T-helper 2 cell treated with Interferon-gamma antibody and Interleukin-4, amounts not matched to agents 5 μg/mL and 100 μg/mL, for 36 hours (primary cell): Measurements from ENCODE around the gene TBL2.
A peak's percentile ranks its signal among the peaks of the same experiment; 100 is the strongest.
"Not testable (repeated sequence)": the region's sequence is repeated elsewhere in the genome, so short reads cannot be mapped to it uniquely, and the experiment has no call there.

Experiments
- DNase-seq: peaks from one replicate; pipeline ENCODE4 v3.0.0; 2021; ENCODE audit warnings: low spot score
- H3K27ac Mint-ChIP-seq: one replicate; pipeline ENCODE4 v1.8.0; 2021; ENCODE audit warnings: mild to moderate bottlenecking, mixed read lengths
- H3K27me3 Mint-ChIP-seq: one replicate; pipeline ENCODE4 v1.8.0; 2021; ENCODE audit warnings: low read depth, mixed read lengths
- H3K36me3 Mint-ChIP-seq: one replicate; pipeline ENCODE4 v1.8.0; 2021; ENCODE audit warnings: low read depth, mixed read lengths
- H3K4me1 Mint-ChIP-seq: one replicate; pipeline ENCODE4 v1.8.0; 2021; ENCODE audit warnings: low read depth, mixed read lengths
- H3K4me3 Mint-ChIP-seq: one replicate; pipeline ENCODE4 v1.8.0; 2022; ENCODE audit warnings: mild to moderate bottlenecking, moderate library complexity, mixed read lengths
- H3K9me3 Mint-ChIP-seq: one replicate; pipeline ENCODE4 v1.8.0; 2021; ENCODE audit warnings: mixed read lengths

TBL2 gene

DNA sequence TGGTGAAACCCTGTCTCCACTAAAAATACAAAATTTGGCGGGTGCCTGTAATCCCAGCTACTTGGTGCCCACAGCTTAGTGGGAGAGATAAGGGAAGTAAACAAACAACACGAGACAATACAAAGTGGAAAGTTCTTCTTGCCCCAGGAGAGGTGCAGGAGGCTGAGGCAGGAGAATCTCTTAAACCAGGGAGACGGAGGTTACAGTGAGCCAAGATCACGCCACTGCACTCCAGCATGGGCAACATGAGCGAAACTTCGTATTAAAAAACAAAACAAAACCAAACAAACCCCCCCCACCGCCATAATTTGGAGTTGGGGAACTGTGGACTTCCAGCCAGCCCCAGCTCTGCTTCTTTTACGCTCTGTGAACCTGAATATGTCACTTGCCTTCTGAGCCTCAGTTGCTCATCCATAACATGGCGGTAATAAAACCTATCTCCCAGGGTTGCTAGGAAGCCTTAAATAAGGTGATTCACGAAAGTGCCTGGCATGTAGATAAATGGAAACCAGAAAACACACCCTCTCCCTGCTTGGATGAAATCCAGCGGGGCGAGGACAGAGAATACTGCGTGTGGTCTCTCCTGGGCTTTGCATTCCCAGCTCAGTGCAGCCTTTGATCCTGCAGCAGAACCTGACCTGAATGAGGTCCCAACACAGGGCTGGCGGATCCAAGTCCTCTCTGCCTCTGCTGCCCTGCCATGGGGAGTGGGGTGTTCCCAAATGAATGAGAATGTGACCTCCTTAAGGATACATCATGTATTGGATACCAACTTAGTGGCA, 35.8 kb upstream of the TBL2 start:
- no peak for DNase-seq
- no peaks in the 10 kb centered on the region for H3K9me3 Mint-ChIP-seq
- H3K36me3 Mint-ChIP-seq = no peaks in the 10 kb centered on the region
- H3K27me3 Mint-ChIP-seq = peaks cover 24% of the 10 kb centered on the region
- no peak overlapping the region for H3K27ac Mint-ChIP-seq
- no peak overlapping the region for H3K4me3 Mint-ChIP-seq
- H3K4me1 Mint-ChIP-seq = no peaks in the 10 kb centered on the region

DNA sequence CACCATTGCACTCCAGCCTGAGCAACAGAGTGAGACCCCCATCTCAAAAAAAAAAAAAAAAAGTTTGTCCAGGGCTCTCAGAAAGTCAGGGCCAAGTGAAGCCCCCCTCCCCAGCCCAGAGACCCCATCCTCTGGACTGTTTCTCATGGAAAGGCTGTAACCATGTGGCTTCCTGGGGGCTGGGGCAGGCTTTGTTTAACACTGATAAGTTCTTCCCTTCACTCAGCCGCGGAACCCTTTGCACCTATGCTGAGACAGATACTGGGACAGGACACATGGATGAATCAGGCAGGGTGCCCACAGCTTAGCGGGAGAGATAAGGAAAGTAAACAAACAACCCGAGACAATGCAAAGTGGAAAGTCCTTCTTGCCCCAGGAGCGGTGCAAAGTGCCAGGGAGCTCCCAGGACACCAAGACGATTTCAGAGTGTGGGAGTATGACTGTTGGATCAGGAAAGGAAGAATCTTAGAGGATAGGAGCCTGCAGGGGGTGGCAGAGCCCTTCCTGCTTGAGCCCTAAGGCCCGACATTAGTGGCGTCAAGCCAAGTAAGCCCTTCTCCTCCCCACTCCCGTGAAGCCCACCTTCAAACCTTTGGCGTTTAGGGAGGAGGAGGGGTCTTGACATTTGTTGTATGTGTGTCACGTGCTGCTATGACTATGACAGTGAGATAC, 34.4 kb upstream of the TBL2 start:
- no peak for DNase-seq
- Mint-ChIP-seq H3K4me3 (no peak overlapping the region), H3K27ac (no peak overlapping the region), H3K27me3 (peaks cover 24% of the 10 kb centered on the region), H3K9me3 (no peaks in the 10 kb centered on the region), H3K36me3 (no peaks in the 10 kb centered on the region), H3K4me1 (no peaks in the 10 kb centered on the region)

GRCh38 chr7:73611017-73611555, 32.7 kb upstream of the TBL2 start:
- no peak for DNase-seq
- H3K4me3 Mint-ChIP-seq = no peak overlapping the region

GRCh38 chr7:73610105-73610504, 31.7 kb upstream of the TBL2 start:
- H3K27me3 Mint-ChIP-seq = peaks cover 28% of the 10 kb centered on the region
- no peaks in the 10 kb centered on the region for H3K36me3 Mint-ChIP-seq
- no peak overlapping the region for H3K27ac Mint-ChIP-seq

More at GRCh38 chr7:73611017-73611555, 32.7 kb upstream of the TBL2 start:
- no peaks in the 10 kb centered on the region for H3K36me3 Mint-ChIP-seq
- H3K27me3 Mint-ChIP-seq = peaks cover 28% of the 10 kb centered on the region
- no peak overlapping the region for H3K27ac Mint-ChIP-seq
- H3K9me3 Mint-ChIP-seq = no peaks in the 10 kb centered on the region
- no peaks in the 10 kb centered on the region for H3K4me1 Mint-ChIP-seq

DNA sequence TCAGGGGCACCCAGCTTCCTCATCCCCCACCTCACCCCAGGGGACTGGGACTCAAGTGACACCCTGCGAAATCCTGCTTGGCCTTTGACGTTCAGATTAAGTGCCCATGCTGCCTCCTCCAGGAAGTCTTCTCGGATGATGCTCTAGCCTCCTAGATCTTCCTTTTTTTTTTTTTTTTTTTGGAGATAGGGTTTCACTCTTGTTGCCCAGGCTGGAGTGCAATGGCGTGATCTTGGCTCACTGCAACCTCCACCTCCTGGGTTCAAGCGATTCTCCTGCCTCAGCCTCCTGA, 29.3 kb upstream of the TBL2 start:
- not testable (repeated sequence) for H3K27ac Mint-ChIP-seq, H3K36me3 Mint-ChIP-seq, H3K4me3 Mint-ChIP-seq, H3K4me1 Mint-ChIP-seq, H3K9me3 Mint-ChIP-seq, DNase-seq
- peaks cover 14% of the 10 kb centered on the region for H3K27me3 Mint-ChIP-seq

More at GRCh38 chr7:73610105-73610504, 31.7 kb upstream of the TBL2 start:
- Mint-ChIP-seq H3K9me3 (no peaks in the 10 kb centered on the region), H3K4me3 (no peak overlapping the region), H3K4me1 (no peaks in the 10 kb centered on the region)
- no peak for DNase-seq

GRCh38 chr7:73606801-73607691, 28.7 kb upstream of the TBL2 start:
- no peak overlapping the region for H3K4me3 Mint-ChIP-seq
- H3K4me1 Mint-ChIP-seq = no peaks in the 10 kb centered on the region
- no peaks in the 10 kb centered on the region for H3K36me3 Mint-ChIP-seq
- H3K27me3 Mint-ChIP-seq = peaks cover 11% of the 10 kb centered on the region
- peak; percentile 37 for DNase-seq
- H3K9me3 Mint-ChIP-seq = no peaks in the 10 kb centered on the region
- no peak overlapping the region for H3K27ac Mint-ChIP-seq

- no peaks in the 10 kb centered on the region for H3K4me1 Mint-ChIP-seq
- no peak for DNase-seq
- no peaks in the 10 kb centered on the region for H3K36me3 Mint-ChIP-seq
- no peak overlapping the region for H3K27ac Mint-ChIP-seq
- H3K9me3 Mint-ChIP-seq = no peaks in the 10 kb centered on the region
- H3K27me3 Mint-ChIP-seq = peaks cover 7% of the 10 kb centered on the region
- H3K4me3 Mint-ChIP-seq = no peak overlapping the region
Measured at GRCh38 chr7:73605601-73606220, 27.3 kb upstream of the TBL2 start.

GRCh38 chr7:73602721-73603651, 24.6 kb upstream of the TBL2 start:
- Mint-ChIP-seq H3K27ac (no peak overlapping the region), H3K27me3 (peaks cover 13% of the 10 kb centered on the region), H3K36me3 (no peaks in the 10 kb centered on the region), H3K9me3 (no peaks in the 10 kb centered on the region), H3K4me3 (no peak overlapping the region), H3K4me1 (no peaks in the 10 kb centered on the region)
- DNase-seq = no peak

- H3K4me3 Mint-ChIP-seq = no peak overlapping the region
Measured at GRCh38 chr7:73599916-73600315, 21.5 kb upstream of the TBL2 start.

DNA sequence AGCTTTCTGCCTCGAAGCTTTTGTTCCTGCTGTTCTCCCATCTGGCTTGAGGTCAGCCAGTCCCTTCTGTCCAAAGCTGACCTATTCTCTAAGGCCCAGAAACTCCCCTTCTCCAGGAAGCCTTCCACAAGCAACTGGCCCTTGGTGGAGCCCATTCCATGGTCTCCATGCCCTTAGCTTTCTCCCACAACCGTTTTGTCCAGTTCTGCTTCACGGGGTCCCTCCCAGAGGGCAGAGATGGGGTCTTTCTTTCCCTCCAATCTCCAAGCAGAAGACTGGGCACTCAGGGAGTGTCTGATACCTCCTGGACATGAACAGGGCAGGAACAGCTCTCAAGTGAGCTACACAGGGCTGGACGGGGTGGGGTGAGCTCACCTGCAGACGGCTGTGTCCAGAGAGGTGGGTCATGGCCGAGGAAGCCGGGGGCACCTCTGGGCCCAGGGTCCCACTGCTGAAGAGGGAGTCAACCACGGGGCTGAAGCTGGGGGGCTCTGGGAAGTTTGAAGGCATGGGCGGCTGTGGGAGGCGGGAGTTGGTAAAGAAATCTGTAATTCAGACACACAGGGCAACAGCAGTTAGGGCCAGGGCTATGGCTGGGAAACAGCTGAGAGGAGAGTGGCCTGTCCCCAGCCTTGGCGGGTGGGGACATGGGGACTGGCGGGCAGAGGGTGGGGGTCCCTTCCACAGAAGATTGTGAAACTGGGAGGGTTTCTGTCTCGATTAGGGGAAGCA, 20.9 kb upstream of the TBL2 start:
- Mint-ChIP-seq H3K4me3 (no peak overlapping the region), H3K4me1 (no peaks in the 10 kb centered on the region), H3K9me3 (no peaks in the 10 kb centered on the region), H3K27me3 (peaks cover 9% of the 10 kb centered on the region), H3K27ac (no peak overlapping the region), H3K36me3 (no peaks in the 10 kb centered on the region)
- no peak for DNase-seq

More at GRCh38 chr7:73599916-73600315, 21.5 kb upstream of the TBL2 start:
- H3K36me3 Mint-ChIP-seq = no peaks in the 10 kb centered on the region
- no peak overlapping the region for H3K27ac Mint-ChIP-seq
- no peak for DNase-seq
- H3K4me1 Mint-ChIP-seq = no peaks in the 10 kb centered on the region
- no peaks in the 10 kb centered on the region for H3K9me3 Mint-ChIP-seq
- peaks cover 9% of the 10 kb centered on the region for H3K27me3 Mint-ChIP-seq

GRCh38 chr7:73597978-73598782, 19.8 kb upstream of the TBL2 start:
- no peak overlapping the region for H3K4me3 Mint-ChIP-seq
- no peak overlapping the region for H3K27ac Mint-ChIP-seq
- DNase-seq = no peak
- H3K9me3 Mint-ChIP-seq = no peaks in the 10 kb centered on the region
- H3K27me3 Mint-ChIP-seq = peaks cover 9% of the 10 kb centered on the region
- H3K4me1 Mint-ChIP-seq = no peaks in the 10 kb centered on the region
- no peaks in the 10 kb centered on the region for H3K36me3 Mint-ChIP-seq
